Glutamatergic neuron (in vitro differentiated cells): ENCODE measurements around the gene NBAS. TPM values are rescaled to one million over a fixed set of nuclear protein-coding genes. Genes with fewer than 3 reads are reported as not detected.

Experiments
- DNase-seq: peaks from one replicate; pipeline ENCODE4 v3.0.0; 2022
- H3K27ac Mint-ChIP-seq: one replicate; pipeline ENCODE4 v1.8.0; 2020; ENCODE audit warnings: mild to moderate bottlenecking, mixed read lengths, inconsistent platforms; ENCODE audit not compliant: unreplicated experiment
- H3K27me3 Mint-ChIP-seq: one replicate; pipeline ENCODE4 v1.8.0; 2020; ENCODE audit warnings: mild to moderate bottlenecking, moderate library complexity, mixed read lengths, inconsistent platforms; ENCODE audit not compliant: unreplicated experiment
- H3K36me3 Mint-ChIP-seq: one replicate; pipeline ENCODE4 v1.8.0; 2020; ENCODE audit warnings: mild to moderate bottlenecking, mixed read lengths, inconsistent platforms; ENCODE audit not compliant: unreplicated experiment
- H3K4me1 Mint-ChIP-seq: one replicate; pipeline ENCODE4 v1.8.0; 2020; ENCODE audit warnings: mild to moderate bottlenecking, low read depth, mixed read lengths, inconsistent platforms; ENCODE audit not compliant: unreplicated experiment
- H3K4me3 Mint-ChIP-seq: one replicate; pipeline ENCODE4 v1.8.0; 2020; ENCODE audit warnings: mild to moderate bottlenecking, mixed read lengths, inconsistent platforms; ENCODE audit not compliant: unreplicated experiment
- H3K9me3 Mint-ChIP-seq: one replicate; pipeline ENCODE4 v1.8.0; 2020; ENCODE audit warnings: mild to moderate bottlenecking, moderate library complexity, mixed read lengths, inconsistent platforms; ENCODE audit not compliant: unreplicated experiment
- CTCF ChIP-seq: fragments of 200-600 bp; sonication (generic); IDR thresholded peaks from one replicate; pipeline ENCODE4 v1.5.0; 2021; ENCODE audit not compliant: partially characterized antibody, unreplicated experiment
- total RNA-seq: library from RNA; stranded (reverse); fragmentation: NEBNext Ultra II Directional; extraction: Animal tissue kit (Norgen Biotek cat#: 25700); gene quantifications from one replicate; pipeline ENCODE4 v1.2.1, GENCODE V29; 2021; ENCODE audit not compliant: unreplicated experiment

The NBAS gene
- total RNA-seq, 1 donor from 2014 or later: 46.1 TPM

- H3K4me3 Mint-ChIP-seq: no peak overlapping the region
- no peak for TF ChIP-seq CTCF
- H3K36me3 Mint-ChIP-seq: peaks cover 6% of the 10 kb centered on the region
- no peaks in the 10 kb centered on the region for H3K27me3 Mint-ChIP-seq
- no peak overlapping the region for H3K27ac Mint-ChIP-seq
- no peaks in the 10 kb centered on the region for H3K4me1 Mint-ChIP-seq
- no peak for DNase-seq
- no peaks in the 10 kb centered on the region for H3K9me3 Mint-ChIP-seq
These were observed 88.3 kb downstream of the NBAS start for GRCh38 chr2:15472876-15473275.

- Mint-ChIP-seq H3K36me3 (peaks cover 6% of the 10 kb centered on the region), H3K4me1 (no peaks in the 10 kb centered on the region), H3K9me3 (no peaks in the 10 kb centered on the region), H3K4me3 (no peak overlapping the region), H3K27me3 (no peaks in the 10 kb centered on the region), H3K27ac (no peak overlapping the region)
- TF ChIP-seq CTCF: no peak
- no peak for DNase-seq
These were observed 89.0 kb downstream of the NBAS start for GRCh38 chr2:15472133-15472532.

GRCh38 chr2:15471606-15472005 lies 89.5 kb downstream of the NBAS start:
- H3K36me3 Mint-ChIP-seq: peaks cover 6% of the 10 kb centered on the region
- no peak for DNase-seq
- no peaks in the 10 kb centered on the region for H3K9me3 Mint-ChIP-seq
- H3K27me3 Mint-ChIP-seq: no peaks in the 10 kb centered on the region
- H3K4me3 Mint-ChIP-seq: no peak overlapping the region
- H3K4me1 Mint-ChIP-seq: no peaks in the 10 kb centered on the region
- no peak overlapping the region for H3K27ac Mint-ChIP-seq
- no peak for TF ChIP-seq CTCF

- H3K36me3 Mint-ChIP-seq: peaks cover 1% of the 10 kb centered on the region
- no peaks in the 10 kb centered on the region for H3K4me1 Mint-ChIP-seq
- no peak for DNase-seq
- no peak overlapping the region for H3K4me3 Mint-ChIP-seq
- no peak overlapping the region for H3K27ac Mint-ChIP-seq
- peaks cover 2% of the 10 kb centered on the region for H3K27me3 Mint-ChIP-seq
- H3K9me3 Mint-ChIP-seq: no peaks in the 10 kb centered on the region
- no peak for TF ChIP-seq CTCF
These were observed 101.0 kb downstream of the NBAS start for GRCh38 chr2:15460112-15460620.

GRCh38 chr2:15458277-15458676 lies 102.9 kb downstream of the NBAS start:
- Mint-ChIP-seq H3K27ac (no peak overlapping the region), H3K4me3 (no peak overlapping the region), H3K9me3 (no peaks in the 10 kb centered on the region), H3K4me1 (no peaks in the 10 kb centered on the region), H3K27me3 (no peaks in the 10 kb centered on the region), H3K36me3 (no peaks in the 10 kb centered on the region)
- no peak for DNase-seq
- no peak for TF ChIP-seq CTCF
